H1 (cell line): ENCODE data around the gene STKLD1. TPM values are rescaled to one million over a fixed set of nuclear protein-coding genes. Genes with fewer than 3 reads are reported as not detected.

Source experiments
- CTCF ChIA-PET: fragments of 300-600 bp; sonication (Branson Sonifier 250); formaldehyde crosslinking; loops from one replicate; lab custom pipeline; 2021; ENCODE audit not compliant: partially characterized antibody; lab: Charles Lee
- POLR2A ChIA-PET: fragments of 300-600 bp; sonication (Branson Sonifier 250); formaldehyde crosslinking; loops from one replicate; lab custom pipeline; 2021; ENCODE audit warnings: inconsistent platforms; ENCODE audit not compliant: partially characterized antibody; lab: Charles Lee
- DNase-seq, 2 experiments: peaks; one replicate each; pipeline versions ENCODE4 v3.0.0 to v3.0.0-alpha.2; 2010 to 2022; ENCODE audit warnings: low spot score in 2 of 2, low read depth in 1 of 2, mixed read lengths in 1 of 2
- FAIRE-seq: peaks from 2 replicates; lab custom pipeline; 2011; peaks lifted over from hg19 to GRCh38; lab: Jason Lieb, UNC
- H2AFZ ChIP-seq: 2 replicates; pipeline ENCODE4 v1.8.1; 2012; ENCODE audit warnings: low read length, inconsistent platforms
- H2AK5ac ChIP-seq: 2 replicates; pipeline ENCODE4 v1.6.1; 2013; ENCODE audit warnings: low read depth, low read length
- H2BK120ac ChIP-seq: replicated peaks from 2 replicates; pipeline ENCODE3; 2013; ENCODE audit warnings: low read depth, low read length, inconsistent platforms
- H2BK12ac ChIP-seq: 2 replicates; pipeline ENCODE4 v1.6.1; 2013; ENCODE audit warnings: low read depth, low read length
- H2BK15ac ChIP-seq: 2 replicates; pipeline ENCODE4 v1.6.1; 2013; ENCODE audit warnings: low read length
- H2BK20ac ChIP-seq: 2 replicates; pipeline ENCODE4 v1.6.1; 2013; ENCODE audit warnings: low read length
- H2BK5ac ChIP-seq: 2 replicates; pipeline ENCODE4 v1.6.1; 2013; ENCODE audit warnings: low read depth, low read length
- H3K14ac ChIP-seq: 2 replicates; pipeline ENCODE4 v1.6.1; 2013; ENCODE audit warnings: inconsistent platforms; ENCODE audit not compliant: insufficient read length
- H3K18ac ChIP-seq: 2 replicates; pipeline ENCODE4 v1.6.1; 2013; ENCODE audit warnings: low read length; ENCODE audit errors: extremely low read depth
- H3K23ac ChIP-seq: 2 replicates; pipeline ENCODE4 v1.6.1; 2013; ENCODE audit warnings: inconsistent platforms; ENCODE audit not compliant: insufficient read length
- H3K23me2 ChIP-seq: 2 replicates; pipeline ENCODE4 v1.6.1; 2013; ENCODE audit warnings: low read depth, low read length
- H3K27ac ChIP-seq: 2 replicates; pipeline ENCODE4 v1.6.1; 2011; ENCODE audit warnings: low read depth, low read length, inconsistent platforms
- H3K27me3 ChIP-seq, 4 experiments: replicated peaks in 1 of 4; 1 replicate in 1 of 4; 2 replicates in 3 of 4; pipeline versions ENCODE4 v1.6.1 to v1.8.1; 2011 to 2013; ENCODE audit warnings: low read length in 3 of 4, mild to moderate bottlenecking in 3 of 4, inconsistent platforms in 2 of 4, mixed read lengths in 2 of 4, moderate library complexity in 1 of 4; ENCODE audit not compliant: control insufficient read depth in 3 of 4, insufficient read depth in 3 of 4; ENCODE audit errors: extremely low read depth in 1 of 4
- H3K36me3 ChIP-seq, 4 experiments: 2 replicates each; pipeline versions ENCODE4 v1.6.1 to v1.8.1; 2011 to 2013; ENCODE audit warnings: mild to moderate bottlenecking in 4 of 4, low read length in 3 of 4, moderate library complexity in 2 of 4, control low read depth in 1 of 4, inconsistent platforms in 1 of 4; ENCODE audit not compliant: insufficient read depth in 4 of 4, control insufficient read depth in 2 of 4
- H3K4ac ChIP-seq: replicated peaks from 2 replicates; pipeline ENCODE3; 2013; ENCODE audit warnings: low read length, low read depth, mixed read lengths, inconsistent platforms; ENCODE audit not compliant: insufficient read length
- H3K4me1 ChIP-seq, 4 experiments: replicated peaks in 1 of 4; 1 replicate in 1 of 4; 2 replicates in 3 of 4; pipeline versions ENCODE4 v1.6.1 to v1.8.1; 2011 to 2013; ENCODE audit warnings: low read length in 3 of 4, inconsistent platforms in 2 of 4, mixed read lengths in 1 of 4; ENCODE audit not compliant: insufficient read depth in 4 of 4, control insufficient read depth in 3 of 4
- H3K4me2 ChIP-seq, 2 experiments: 2 replicates each; pipeline versions ENCODE4 v1.6.1 to v1.8.1; 2011 to 2013; ENCODE audit warnings: low read depth in 2 of 2, low read length in 2 of 2, control low read depth in 1 of 2, inconsistent platforms in 1 of 2, mild to moderate bottlenecking in 1 of 2; ENCODE audit not compliant: insufficient read depth in 1 of 2
- H3K4me3 ChIP-seq, 4 experiments: fragments of 200-600, 300-600 bp in 1 of 4; sonication (generic), shearing (Covaris generic), sonication (Bioruptor Twin) in 1 of 4; 2 replicates each; pipeline versions ENCODE4 v1.5.1 to v1.8.1; 2011 to 2016; ENCODE audit warnings: low read length in 4 of 4, low read depth in 3 of 4, control low read depth in 2 of 4, inconsistent platforms in 2 of 4, mild to moderate bottlenecking in 2 of 4, mixed read lengths in 1 of 4, moderate library complexity in 1 of 4; ENCODE audit not compliant: insufficient read depth in 2 of 4; ENCODE audit errors: extremely low read depth in 1 of 4
- H3K56ac ChIP-seq: replicated peaks from 2 replicates; pipeline ENCODE3; 2013; ENCODE audit warnings: low read depth, mild to moderate bottlenecking, mixed read lengths, low read length, inconsistent platforms; ENCODE audit not compliant: insufficient read length
- H3K79me1 ChIP-seq: 2 replicates; pipeline ENCODE4 v1.6.1; 2013; ENCODE audit warnings: low read depth, low read length, control low read depth
- H3K79me2 ChIP-seq, 2 experiments: 2 replicates each; pipeline versions ENCODE4 v1.6.1 to v1.8.1; 2012 to 2013; ENCODE audit warnings: low read length in 2 of 2, mild to moderate bottlenecking in 2 of 2, inconsistent platforms in 1 of 2; ENCODE audit not compliant: insufficient read depth in 2 of 2, control insufficient read depth in 1 of 2
- H3K9ac ChIP-seq, 4 experiments: replicated peaks in 1 of 4; 1 replicate in 1 of 4; 2 replicates in 3 of 4; pipeline versions ENCODE4 v1.6.1 to v1.8.1; 2011 to 2013; ENCODE audit warnings: low read depth in 3 of 4, low read length in 3 of 4, control low read depth in 2 of 4, mild to moderate bottlenecking in 2 of 4, moderate library complexity in 2 of 4, inconsistent platforms in 1 of 4; ENCODE audit errors: extremely low read depth in 1 of 4
- H3K9me3 ChIP-seq, 2 experiments: 2 replicates each; pipeline versions ENCODE4 v1.6.1 to v1.8.1; 2012 to 2013; ENCODE audit warnings: mild to moderate bottlenecking in 2 of 2, moderate library complexity in 2 of 2, control low read depth in 1 of 2, inconsistent platforms in 1 of 2, low read depth in 1 of 2, low read length in 1 of 2, mixed read lengths in 1 of 2; ENCODE audit not compliant: insufficient read depth in 2 of 2
- H4K20me1 ChIP-seq, 2 experiments: replicated peaks in 1 of 2; 2 replicates each; pipeline versions ENCODE3 to v1.8.1; 2011 to 2013; ENCODE audit warnings: inconsistent platforms in 2 of 2, low read length in 2 of 2, mild to moderate bottlenecking in 1 of 2; ENCODE audit not compliant: insufficient read depth in 2 of 2, control insufficient read depth in 1 of 2
- H4K5ac ChIP-seq: 2 replicates; pipeline ENCODE4 v1.6.1; 2013; ENCODE audit warnings: low read length, low read depth, mixed read lengths, inconsistent platforms; ENCODE audit not compliant: insufficient read length
- H4K8ac ChIP-seq: 2 replicates; pipeline ENCODE4 v1.8.0; 2013; ENCODE audit warnings: mild to moderate bottlenecking, moderate library complexity, low read length, inconsistent platforms; ENCODE audit not compliant: insufficient read depth; ENCODE audit errors: extremely low read depth
- H4K91ac ChIP-seq: replicated peaks from 2 replicates; pipeline ENCODE3; 2013; ENCODE audit warnings: low read length, mixed read lengths, inconsistent platforms; ENCODE audit not compliant: insufficient read length
- BACH1 ChIP-seq: IDR thresholded peaks from 2 replicates; pipeline ENCODE4 v1.6.1; 2012; ENCODE audit warnings: low read length, improper control_type of control experiment
- BCL11A ChIP-seq, 2 experiments: IDR thresholded peaks; one replicate each; pipeline ENCODE4 v1.6.1; 2011; ENCODE audit warnings: low read depth in 2 of 2, low read length in 2 of 2, mild to moderate bottlenecking in 2 of 2
- CBX8 ChIP-seq: fragments of 300-800, 300-1000 bp; sonication (generic); IDR thresholded peaks from 2 replicates; pipeline ENCODE4 v1.7.1; 2016; ENCODE audit warnings: low read depth, low read length, borderline replicate concordance
- CHD2 ChIP-seq: IDR thresholded peaks from 2 replicates; pipeline ENCODE4 v1.6.1; 2012; ENCODE audit warnings: low read length, improper control_type of control experiment
- EZH2 ChIP-seq: fragments of 200-600 bp; sonication (generic); IDR thresholded peaks from 2 replicates; pipeline ENCODE4 v1.7.1; 2012; ENCODE audit warnings: low read depth, mild to moderate bottlenecking, moderate library complexity, low read length, inconsistent platforms; ENCODE audit not compliant: severe bottlenecking
- GABPA ChIP-seq: IDR thresholded peaks from 2 replicates; pipeline ENCODE4 v1.6.1; 2011; ENCODE audit warnings: mild to moderate bottlenecking, low read length, moderate library complexity, borderline replicate concordance; ENCODE audit not compliant: insufficient read depth
- HDAC6 ChIP-seq: IDR thresholded peaks from one replicate; pipeline ENCODE4 v1.7.1; 2012; ENCODE audit warnings: low read depth, mild to moderate bottlenecking, inconsistent platforms, low read length, moderate library complexity
- MAFK ChIP-seq: IDR thresholded peaks from 2 replicates; pipeline ENCODE4 v1.6.1; 2012; ENCODE audit warnings: low read depth, mild to moderate bottlenecking, improper control_type of control experiment, low read length
- SIX5 ChIP-seq: IDR thresholded peaks from 2 replicates; pipeline ENCODE4 v1.6.1; 2011; ENCODE audit warnings: mild to moderate bottlenecking, low read depth, low read length
- SP1 ChIP-seq: IDR thresholded peaks from 2 replicates; pipeline ENCODE4 v1.6.1; 2011; ENCODE audit warnings: low read depth, low read length
- SRF ChIP-seq: IDR thresholded peaks from 2 replicates; pipeline ENCODE4 v1.6.1; 2011; ENCODE audit warnings: mild to moderate bottlenecking, low read depth, low read length, moderate library complexity
- TAF7 ChIP-seq: optimal IDR thresholded peaks from 2 replicates; pipeline ENCODE3; 2011; ENCODE audit warnings: low read depth, mild to moderate bottlenecking, inconsistent platforms, low read length, moderate library complexity, borderline replicate concordance
- TBP ChIP-seq: IDR thresholded peaks from 2 replicates; pipeline ENCODE4 v1.6.1; 2011; ENCODE audit warnings: low read depth, low read length, improper control_type of control experiment
- TCF12 ChIP-seq: IDR thresholded peaks from 2 replicates; pipeline ENCODE4 v1.6.1; 2011; ENCODE audit warnings: low read depth, mild to moderate bottlenecking, low read length
- WGBS, 2 experiments: shearing (Covaris generic) in 1 of 2; methylation state at CpG; one replicate each; pipeline versions ENCODE4 v1.1.6 to v1.1.7; 2013 to 2015; ENCODE audit warnings: low lambda C conversion rate in 2 of 2, mixed read lengths in 2 of 2, inconsistent platforms in 1 of 2, low coverage in 1 of 2, missing lambda C conversion rate in 1 of 2; ENCODE audit not compliant: insufficient replicate concordance in 2 of 2, insufficient coverage in 1 of 2, insufficient read length in 1 of 2; ENCODE audit errors: extremely low coverage in 1 of 2, missing lambda C conversion rate in 1 of 2; 5-methylcytosine and 5-hydroxymethylcytosine counted together
- polyA plus RNA-seq, 7 experiments: library from polyadenylated mRNA; depleted of rRNA in 3 of 7; stranded (reverse) in 5 of 7; unstranded in 2 of 7; fragments of >200 nt in 5 of 7; fragments of 200-250 nt in 2 of 7; gene quantifications; 1 replicate in 5 of 7; 2 replicates in 1 of 7; 4 replicates in 1 of 7; pipeline versions ENCODE4 v1.2.1 to v1.2.3, GENCODE V29; 2011 to 2013; ENCODE audit warnings: missing spikeins in 2 of 7, mixed read lengths in 2 of 7
- total RNA-seq: library from RNA; stranded (reverse); fragmentation: NEBNext Ultra II Directional; extraction: Animal tissue kit (Norgen Biotek cat#: 25700); gene quantifications from 2 replicates; pipeline ENCODE4 v1.2.1, GENCODE V29; 2021

STKLD1 gene
- total and polyA plus RNA-seq, 2 of the 8 experiments (the other 6 are each of a cell fraction or from before 2014, with no cell fraction given) = 0.26 TPM; not detected in 1

GRCh38 chr9:133374612-133375115, 1.5 kb upstream of the STKLD1 start:
- DNase-seq (no peak), FAIRE-seq (no peak)
- Histone ChIP-seq H3K14ac (no peak overlapping the region), H4K5ac (no peak overlapping the region), H3K27me3 (peaks cover 0 to 11% (median 6%) of the 10 kb centered on the region in 4 experiments; a peak in 5 of 7 replicates), H4K91ac (no peak overlapping the region), H3K9ac (peak overlapping the region; percentile 65 to 92 (median 80); a peak in 4 of 7 replicates), H2BK15ac (no peak overlapping the region), H3K4me1 (peaks cover 0 to 5% (median 0%) of the 10 kb centered on the region in 4 experiments; a peak in 1 of 7 replicates), H3K4me3 (peak overlapping the region; percentile 70 to 87 (median 74)), H3K4me2 (peak overlapping the region; percentile 76 to 77), H3K4ac (no peak overlapping the region), H3K79me2 (peaks cover 14 to 57% of the 10 kb centered on the region in 2 experiments), H3K23ac (no peak overlapping the region), H2BK5ac (no peak overlapping the region), H3K18ac (no peak overlapping the region), H3K79me1 (peaks cover 12% of the 10 kb centered on the region; the same call in 1 of the 2 replicates), H3K56ac (no peak overlapping the region), H3K27ac (no peak overlapping the region), H4K20me1 (peaks cover 18 to 39% of the 10 kb centered on the region in 2 experiments), H3K9me3 (peaks cover 0 to 4% of the 10 kb centered on the region in 2 experiments; a peak in 2 of 4 replicates), H4K8ac (no peak overlapping the region), H2BK20ac (no peak overlapping the region), H2BK120ac (no peak overlapping the region), H2AK5ac (no peak overlapping the region), H2BK12ac (no peak overlapping the region)
- ChIA-PET CTCF (interaction anchor here (0.7 to 10.1 kb wide), 7 partner anchors 12 to 310 kb away, joined by 3 to 90 read pairs (median 3); partner anchors contain the start of genes SURF1 and SURF2), POLR2A (interaction anchor here (1.1 to 19.9 kb wide), 6 partner anchors 9 to 42 kb away, joined by 3 to 461 read pairs (median 6); partner anchors contain the start of genes MED22, RPL7A, SURF1 and SURF2)
- WGBS, 2 experiments = 60% methylated on average over 12 of the region's 12 CpGs; no CpG with 5 or more reads in 1 of the 2 experiments
- no peak for TF ChIP-seq HDAC6
- no peak for TF ChIP-seq SIX5
- TF ChIP-seq BACH1 = no peak
- TF ChIP-seq SP1 = no peak
- no peak for TF ChIP-seq TAF7
- TF ChIP-seq MAFK = no peak
- no peak for TF ChIP-seq GABPA
- TF ChIP-seq TBP = no peak
- no peak for TF ChIP-seq TCF12
- TF ChIP-seq SRF = no peak
- no peak for TF ChIP-seq CBX8
- TF ChIP-seq BCL11A (IDR thresholded peaks at IDR 0.05; ENCODE audit: low read depth in 2 of 2, low read length in 2 of 2) = no peak
- TF ChIP-seq CHD2 = no peak
- TF ChIP-seq EZH2 = no peak
- TF ChIP-seq, all 59 proteins: peak for 0
- no peak overlapping the region for H2AFZ ChIP-seq
- H3K36me3 ChIP-seq = peaks cover 0 to 13% (median 7%) of the 10 kb centered on the region in 4 experiments; a peak in 4 of 8 replicates
- H3K23me2 ChIP-seq = peaks cover 8% of the 10 kb centered on the region; the same call in 1 of the 2 replicates
